ENCODE data around the gene C10orf90.

The C10orf90 gene, protein sequence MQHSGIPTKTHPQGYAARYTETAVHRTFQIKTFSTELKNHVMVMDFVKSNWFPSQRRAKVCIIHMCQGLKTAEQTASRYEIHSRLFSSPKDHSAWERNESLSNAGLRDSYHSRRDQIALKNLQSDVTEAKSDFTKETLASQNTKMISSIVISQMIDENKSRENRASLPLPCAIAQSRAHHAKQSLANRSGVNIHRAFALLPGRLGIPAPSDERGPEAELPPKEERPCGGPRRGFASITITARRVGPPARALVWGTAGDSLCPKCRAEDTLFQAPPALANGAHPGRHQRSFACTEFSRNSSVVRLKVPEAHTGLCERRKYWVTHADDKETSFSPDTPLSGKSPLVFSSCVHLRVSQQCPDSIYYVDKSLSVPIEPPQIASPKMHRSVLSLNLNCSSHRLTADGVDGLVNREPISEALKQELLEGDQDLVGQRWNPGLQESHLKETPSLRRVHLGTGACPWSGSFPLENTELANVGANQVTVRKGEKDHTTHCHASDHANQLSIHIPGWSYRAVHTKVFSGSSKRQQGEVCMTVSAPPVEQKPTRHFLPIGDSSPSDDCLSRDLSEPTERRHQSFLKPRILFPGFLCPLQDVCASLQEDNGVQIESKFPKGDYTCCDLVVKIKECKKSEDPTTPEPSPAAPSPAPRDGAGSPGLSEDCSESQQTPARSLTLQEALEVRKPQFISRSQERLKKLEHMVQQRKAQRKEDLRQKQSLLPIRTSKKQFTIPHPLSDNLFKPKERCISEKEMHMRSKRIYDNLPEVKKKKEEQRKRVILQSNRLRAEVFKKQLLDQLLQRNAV

DNA sequence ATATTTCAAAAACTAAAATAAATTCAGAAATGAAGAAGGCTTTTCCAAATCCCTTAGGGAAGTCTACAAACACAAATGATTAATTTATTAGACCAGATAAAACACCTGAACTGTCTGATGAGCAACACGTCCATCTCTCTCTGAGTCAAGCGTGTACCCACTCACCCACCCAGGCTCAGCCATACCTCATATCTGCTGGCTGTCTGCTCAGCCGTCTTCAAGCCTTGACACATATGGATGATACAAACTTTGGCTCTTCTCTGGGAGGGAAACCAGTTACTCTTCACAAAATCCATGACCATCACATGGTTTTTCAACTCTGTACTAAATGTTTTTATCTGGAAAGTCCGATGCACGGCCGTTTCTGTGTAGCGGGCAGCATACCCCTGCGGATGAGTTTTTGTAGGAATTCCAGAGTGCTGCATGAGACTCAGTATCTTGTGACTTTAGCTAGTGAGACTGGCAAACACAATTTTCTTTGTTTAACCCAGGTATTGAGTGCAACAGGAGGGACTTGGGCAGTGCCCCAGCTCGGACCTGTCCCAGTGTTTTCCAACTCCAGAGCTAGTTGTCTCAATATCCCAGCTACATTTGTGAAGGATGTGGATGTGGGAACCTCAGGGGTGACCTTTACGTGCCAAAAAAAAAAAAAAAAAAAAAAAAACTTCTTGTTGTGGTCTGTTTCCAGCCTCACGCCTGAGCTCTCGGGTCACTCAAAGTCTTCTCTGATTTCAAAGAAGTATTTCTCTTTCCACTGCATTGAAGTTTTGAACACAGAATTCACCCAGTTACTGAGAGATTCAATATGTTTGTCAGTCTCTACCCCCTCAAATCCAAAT is at the start of gene C10orf90:
Gene C10orf90 (minus strand): TSS at position 638 of the 839 bp plus-strand sequence. CDS start 213 bp downstream, at position 425.
- no peak for DNase-seq

DNA sequence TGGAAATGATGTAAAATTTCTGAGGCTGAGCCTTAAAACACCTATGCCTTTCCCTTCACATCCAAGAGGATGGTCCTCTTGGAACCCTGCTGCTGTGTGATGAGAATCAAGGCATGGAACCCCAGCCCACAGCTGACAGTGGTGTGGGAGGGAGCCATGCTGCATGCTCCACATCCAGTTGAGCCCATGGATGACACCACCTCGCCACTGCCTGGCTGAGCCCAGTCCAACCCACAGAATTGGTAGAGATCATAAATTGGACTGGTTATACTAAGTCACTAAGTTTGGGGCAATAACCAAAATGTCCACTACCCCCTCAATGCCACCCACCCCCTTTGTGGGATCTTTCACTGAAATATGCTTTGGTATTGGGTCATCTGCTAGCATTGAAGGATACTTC is 45.9 kb upstream of the C10orf90 start:
- DNase-seq = no peak

DNA sequence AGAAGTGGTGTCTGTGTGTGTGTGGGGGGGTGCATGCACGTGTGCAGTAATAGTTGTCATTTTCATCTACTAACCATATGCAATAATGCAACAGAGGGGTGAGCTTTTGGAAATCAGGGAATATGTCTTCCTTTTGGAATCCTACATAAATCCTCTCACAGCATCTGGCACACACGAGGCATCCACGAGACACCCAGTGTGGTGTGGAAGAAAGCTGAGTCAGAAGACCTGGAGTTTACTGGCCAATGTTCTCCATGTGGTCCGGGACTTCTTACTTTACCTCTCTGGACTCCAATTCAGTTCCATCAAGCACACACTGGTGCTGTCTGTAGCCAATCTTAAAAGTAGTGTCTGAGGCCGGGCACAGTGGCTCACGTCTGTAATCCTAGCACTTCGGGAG is 43.1 kb upstream of the C10orf90 start:
- DNase-seq = no peak

DNA sequence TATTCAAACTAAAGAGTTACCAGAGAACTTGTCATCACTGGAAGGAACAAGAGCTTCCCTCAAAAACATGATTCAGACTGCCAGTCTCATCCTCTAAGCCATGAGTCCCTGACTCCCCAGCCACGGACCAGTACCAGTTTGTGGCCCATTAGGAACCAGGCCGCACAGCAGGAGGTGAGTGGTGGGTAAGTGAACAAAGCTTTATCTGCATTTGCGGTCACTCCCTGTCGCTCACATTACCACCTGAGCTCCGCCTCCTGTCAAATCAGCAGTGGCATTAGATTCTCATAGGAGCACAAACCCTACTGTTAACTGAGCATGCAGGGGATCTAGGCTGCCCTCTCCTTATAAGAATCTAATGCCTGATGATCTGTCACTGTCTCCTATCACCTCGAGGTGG is 42.2 kb upstream of the C10orf90 start:
- no peak for DNase-seq

DNA sequence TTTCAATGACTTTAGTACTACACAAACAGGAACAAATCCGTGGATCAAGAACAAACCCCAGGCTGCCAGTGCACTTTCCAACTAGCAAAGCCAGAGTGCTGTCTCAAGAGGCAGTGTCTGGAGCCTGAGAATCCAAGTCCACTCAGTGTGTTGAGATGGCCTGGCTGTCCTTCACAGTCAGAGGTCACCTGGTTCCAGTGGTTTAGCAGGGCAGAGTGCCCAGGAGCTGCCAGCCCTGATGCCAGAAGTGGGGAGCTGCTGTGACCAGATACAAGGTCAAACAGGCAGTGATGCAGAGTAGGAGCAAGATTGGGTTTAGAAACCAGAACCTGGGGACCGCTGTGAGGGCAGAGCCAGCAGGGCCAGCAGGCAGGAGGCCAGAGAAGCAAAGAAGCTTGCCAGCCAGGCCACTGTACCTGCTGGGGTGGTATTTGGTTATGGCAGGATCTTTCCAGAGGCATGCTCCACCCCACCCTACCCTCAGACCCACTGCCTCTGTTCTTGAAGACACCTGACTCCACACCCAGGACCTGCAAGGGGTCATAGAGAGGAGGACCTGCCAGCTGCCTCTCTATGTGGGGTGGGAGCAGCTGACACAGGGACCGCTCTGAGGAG is 35.6 kb upstream of the C10orf90 start:
- no peak for DNase-seq

DNA sequence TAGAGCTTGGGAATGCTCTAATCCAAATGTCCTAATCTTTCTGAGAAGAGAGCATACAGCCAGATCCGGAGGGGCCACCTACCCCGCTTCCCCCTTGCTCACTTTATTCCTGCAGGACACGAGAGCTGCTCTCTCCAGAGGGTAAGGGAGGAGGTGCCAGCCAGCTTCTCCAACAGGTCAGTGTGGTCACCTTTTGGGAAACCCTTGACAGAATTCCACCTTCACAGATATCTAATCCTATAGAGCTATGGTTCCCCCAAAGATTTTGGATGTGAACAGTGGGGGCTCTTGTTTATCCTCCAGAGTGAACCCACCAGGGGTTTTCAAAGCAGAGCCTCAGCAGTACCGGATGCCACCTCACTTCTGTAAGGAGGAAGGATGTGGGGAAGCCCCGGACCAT is 34.6 kb upstream of the C10orf90 start:
- DNase-seq = no peak

DNA sequence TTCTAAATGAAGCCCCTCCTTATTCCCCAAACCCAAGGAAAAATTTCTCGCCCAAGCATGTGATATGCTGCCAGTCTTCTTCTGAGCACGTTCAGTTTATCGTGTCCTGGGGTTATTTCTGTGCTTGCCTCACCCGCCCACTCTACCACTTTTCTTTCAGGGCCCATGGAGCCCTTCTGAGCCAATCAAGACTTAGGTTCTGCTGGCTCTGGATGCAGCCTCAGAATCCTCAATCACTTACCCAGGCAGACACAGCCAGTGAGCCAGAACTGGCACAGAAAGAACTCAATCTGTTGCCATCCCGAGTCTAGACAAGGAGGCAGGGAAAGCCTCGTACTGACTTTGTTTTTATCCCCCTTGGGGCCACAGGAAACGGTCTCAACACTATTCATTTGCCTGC is 34.2 kb upstream of the C10orf90 start:
- DNase-seq = no peak

DNA sequence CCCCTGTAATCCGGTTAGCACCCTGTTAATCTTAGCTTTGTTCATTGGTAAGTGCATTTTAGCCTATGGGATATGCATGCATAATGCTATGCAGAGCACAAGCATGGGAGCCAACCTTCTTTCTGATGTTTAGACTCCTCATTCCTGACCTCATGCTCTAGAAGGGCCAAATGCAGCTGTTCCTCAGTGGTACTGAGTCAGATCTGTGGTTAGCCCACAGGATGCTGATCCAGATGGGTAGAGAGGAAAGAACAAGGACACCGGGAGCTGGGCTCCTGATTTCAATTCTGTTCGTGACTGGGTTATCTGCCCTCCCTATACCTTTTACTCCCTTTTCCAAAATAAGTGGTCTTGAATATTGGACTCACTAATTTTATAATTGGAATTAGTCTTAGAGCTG is 31.7 kb upstream of the C10orf90 start:
- no peak for DNase-seq

DNA sequence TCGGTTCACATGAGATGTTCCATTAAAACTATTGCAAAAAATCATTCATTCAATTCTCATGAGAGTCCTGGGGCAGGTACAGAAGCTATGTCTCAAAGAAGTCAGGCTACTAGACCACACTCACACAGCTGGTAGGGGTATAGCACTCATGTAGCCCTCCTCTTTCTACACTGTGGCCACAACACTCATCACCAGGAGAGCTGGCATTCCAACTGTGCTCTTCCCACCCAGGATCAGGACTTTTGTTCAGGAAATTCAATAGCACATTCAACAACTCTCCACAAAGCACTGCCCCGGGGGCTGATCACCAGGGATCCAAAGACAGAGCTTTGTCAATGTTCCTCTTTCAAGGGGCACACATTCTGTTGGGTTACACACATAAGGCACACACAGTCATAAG is 31.0 kb upstream of the C10orf90 start:
- DNase-seq = no peak

DNA sequence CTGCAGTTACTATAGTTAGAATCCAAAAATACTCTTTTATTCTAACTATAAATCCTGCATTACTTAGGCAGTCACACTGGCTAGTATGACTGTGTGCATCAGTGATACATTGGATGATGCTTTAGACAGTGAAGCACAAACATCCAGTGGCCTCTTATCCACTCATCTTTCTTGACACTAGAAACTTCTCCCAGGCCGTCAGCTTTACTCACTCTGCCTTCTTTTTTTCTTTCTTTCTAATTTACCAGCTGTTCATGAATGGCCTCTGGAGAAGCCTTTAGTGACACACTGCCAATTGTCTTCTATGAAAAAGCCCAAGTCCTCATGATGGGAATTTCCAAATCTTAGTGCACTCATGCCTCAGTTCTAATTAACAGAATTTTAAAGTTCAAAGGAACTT is 26.2 kb upstream of the C10orf90 start:
- no peak for DNase-seq

DNA sequence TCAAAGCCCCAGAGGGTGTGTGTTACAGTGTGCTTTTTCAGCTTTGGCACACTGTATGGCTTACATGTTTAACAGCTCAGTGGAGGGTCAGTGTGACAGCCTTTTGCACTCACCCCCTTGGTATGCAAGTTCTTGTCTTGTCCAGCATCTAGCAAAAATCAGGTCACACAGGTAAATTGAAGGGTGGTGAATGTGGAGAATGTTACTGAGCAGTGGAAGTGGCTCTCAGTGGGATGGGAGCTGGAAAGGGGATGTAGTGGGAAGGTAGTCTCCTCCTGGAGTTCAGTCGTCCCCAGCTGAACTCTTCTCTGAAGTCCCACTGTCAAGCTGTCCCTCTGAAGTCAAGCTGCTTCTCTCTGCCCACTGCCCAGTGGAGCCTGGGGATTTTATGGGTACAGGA is 21.0 kb upstream of the C10orf90 start:
- DNase-seq = no peak

DNA sequence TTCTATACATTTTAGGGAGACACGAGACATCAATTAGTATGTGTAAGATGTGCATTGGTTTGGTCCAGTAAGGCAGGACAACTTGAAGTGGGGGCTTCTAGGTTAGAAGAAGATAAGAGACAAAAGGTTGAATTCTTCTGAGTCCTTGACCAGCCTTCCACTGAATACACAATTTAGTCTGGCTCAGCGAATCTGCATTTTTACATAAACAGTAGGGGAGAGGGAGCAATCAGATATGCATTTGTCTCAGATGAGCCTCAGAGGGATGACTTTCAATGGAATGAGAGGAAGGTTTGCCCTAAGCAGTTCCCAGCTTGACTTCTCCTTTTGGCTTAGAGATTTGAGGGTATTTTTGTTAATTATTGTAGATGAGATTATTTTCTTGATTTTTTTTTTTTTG is 20.0 kb upstream of the C10orf90 start:
- DNase-seq = no peak

DNA sequence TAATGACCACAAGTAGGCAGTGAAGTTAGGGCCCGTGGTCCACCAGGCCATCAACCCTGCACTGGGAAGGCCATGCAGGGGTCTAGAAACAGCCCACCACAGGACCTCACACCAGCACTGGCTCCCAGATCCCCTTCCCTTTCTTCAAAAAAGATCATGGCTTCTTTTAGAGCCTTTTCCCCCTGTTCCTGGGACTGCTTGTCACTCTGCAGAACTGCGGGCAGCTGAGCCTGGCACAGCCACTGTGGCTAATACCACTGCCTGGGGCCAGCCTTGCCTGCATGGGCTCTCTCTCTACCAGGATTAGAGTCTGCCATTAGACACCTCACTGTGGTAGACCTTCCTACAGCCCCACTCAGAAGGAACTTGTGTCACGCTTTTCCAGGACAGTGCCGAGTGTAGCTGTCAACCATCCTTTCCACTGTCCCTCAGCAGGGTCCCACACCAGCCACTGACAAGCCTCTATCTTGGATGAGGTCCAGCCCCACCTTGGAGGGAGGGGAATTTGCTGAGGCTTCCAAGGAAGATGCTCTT is 19.0 kb upstream of the C10orf90 start:
- no peak for DNase-seq

DNA sequence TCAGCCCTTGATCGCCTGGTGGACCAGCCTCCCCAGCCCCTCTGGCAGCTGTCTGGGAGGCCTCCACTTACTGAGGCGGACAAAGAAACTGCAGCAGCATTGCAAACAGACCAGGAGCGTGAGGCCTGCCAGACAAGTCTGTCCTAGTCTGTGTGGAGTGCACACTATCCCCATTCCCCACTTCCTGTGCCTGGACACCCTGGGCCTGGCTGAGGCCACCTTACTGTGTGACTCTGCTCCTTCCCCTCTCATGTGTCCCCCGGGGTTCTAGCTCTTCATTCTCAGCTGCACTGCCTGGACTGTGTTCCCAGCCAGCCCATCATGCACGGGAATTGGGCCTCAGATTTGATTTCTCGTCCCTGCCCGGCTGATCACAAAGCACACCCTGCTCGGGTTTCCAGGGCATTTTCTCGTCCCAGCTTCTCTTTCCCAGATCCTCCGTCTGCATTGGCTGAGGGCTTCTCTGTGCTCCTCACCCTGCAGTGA is 16.7 kb upstream of the C10orf90 start:
- no peak for DNase-seq

DNA sequence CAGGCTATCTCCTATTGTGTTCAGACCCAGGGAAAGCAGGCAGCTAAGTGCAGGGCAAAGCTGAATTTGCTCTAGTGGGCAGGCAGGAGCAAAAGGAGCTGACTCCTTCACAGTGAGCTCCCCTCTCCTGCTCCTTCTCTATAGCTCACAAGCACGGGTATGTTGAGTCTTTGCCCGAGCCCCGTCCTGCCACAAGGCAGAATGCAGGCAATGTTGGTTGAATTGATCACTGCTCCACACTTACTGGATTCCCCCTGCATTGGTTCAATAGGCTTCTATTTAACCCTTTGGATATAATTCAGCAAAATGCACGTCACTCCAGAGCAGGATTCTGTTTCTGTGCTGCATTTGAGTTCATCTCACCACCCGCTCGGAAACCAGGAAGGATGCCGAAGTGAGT is 16.2 kb upstream of the C10orf90 start:
- no peak for DNase-seq

DNA sequence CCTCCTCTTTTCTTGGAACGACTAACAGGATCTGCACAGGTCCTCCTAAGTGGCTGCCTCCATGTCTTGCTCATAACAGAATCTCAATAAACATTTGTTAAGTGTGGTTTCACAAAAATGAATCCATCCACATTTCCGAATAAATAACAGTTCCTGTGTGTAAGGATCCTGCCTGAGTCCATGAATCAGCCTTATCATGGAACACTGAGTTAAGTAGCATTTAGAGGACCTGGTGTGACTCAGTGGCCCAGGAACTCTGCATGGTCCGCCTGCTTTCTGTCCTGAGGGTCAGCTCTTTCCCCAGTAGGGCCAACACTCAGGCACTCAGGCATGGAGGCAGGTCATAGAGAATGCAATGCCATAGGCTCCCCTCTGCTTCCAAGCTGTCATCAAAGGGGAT is 15.8 kb upstream of the C10orf90 start:
- no peak for DNase-seq

DNA sequence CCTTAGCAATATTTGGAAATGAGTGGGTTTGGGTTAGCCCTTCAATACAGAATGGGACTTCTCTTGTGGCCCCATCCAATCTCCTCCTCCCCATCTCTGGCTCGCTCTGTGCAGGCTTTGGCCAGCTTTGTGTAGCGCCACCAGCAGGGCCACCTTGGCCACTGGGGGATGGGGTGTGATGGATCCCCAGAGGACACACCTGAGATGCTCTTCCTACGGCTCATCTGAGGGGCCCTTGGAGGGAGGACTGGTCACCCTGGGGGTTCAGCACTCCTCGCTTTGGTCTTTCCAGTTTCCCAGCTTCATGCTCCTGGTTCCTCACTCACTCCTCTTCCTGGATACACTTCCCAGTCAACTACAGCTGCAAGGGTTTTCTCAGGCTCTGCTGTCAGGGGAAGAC is 15.3 kb upstream of the C10orf90 start:
- no peak for DNase-seq

DNA sequence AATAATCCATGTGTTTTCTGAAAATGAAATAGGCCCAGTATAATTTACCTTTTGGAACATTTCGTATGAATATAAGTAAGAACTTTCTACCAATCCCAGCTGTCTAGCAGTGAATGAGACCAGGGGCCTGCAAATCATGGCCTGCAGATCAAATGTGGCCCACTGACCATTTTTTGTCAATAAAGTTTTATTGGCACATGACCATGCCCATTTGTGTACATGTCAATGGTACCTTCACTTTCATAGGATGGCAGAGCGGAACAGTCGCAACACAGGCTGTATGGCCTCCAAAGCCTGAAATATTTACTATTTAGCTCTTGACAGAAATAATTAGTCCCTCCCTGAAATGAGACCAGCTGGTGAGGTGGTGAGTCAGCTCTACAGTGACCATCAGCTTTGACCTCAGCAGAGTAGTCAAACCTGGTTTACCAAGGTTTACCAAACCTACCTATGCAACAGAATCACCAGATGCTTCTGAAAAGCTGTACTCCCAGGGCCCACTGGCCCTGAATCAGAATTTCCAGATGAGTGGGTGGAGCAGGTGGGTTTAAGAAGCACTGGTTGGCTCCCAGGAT is 13.8 kb upstream of the C10orf90 start:
- DNase-seq = no peak

DNA sequence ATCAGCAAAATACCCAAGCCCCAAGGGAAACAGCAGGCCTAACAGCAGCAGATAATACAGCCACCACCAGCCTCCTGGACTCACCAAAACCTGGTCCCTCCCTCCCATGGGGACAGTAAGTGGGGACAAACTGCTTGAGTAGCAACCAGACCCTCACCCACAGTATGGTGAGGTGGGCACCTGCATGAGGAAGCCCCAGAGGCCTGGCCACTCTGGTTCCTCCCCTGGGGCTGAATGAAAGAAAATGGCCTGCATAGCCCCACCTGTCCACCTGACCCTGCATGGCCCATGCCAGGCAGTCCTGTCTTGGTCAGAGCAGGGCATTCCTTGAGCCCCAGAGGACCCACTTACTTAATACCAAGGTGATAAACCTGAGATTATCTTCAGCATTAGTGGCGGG is 13.0 kb upstream of the C10orf90 start:
- DNase-seq = no peak

DNA sequence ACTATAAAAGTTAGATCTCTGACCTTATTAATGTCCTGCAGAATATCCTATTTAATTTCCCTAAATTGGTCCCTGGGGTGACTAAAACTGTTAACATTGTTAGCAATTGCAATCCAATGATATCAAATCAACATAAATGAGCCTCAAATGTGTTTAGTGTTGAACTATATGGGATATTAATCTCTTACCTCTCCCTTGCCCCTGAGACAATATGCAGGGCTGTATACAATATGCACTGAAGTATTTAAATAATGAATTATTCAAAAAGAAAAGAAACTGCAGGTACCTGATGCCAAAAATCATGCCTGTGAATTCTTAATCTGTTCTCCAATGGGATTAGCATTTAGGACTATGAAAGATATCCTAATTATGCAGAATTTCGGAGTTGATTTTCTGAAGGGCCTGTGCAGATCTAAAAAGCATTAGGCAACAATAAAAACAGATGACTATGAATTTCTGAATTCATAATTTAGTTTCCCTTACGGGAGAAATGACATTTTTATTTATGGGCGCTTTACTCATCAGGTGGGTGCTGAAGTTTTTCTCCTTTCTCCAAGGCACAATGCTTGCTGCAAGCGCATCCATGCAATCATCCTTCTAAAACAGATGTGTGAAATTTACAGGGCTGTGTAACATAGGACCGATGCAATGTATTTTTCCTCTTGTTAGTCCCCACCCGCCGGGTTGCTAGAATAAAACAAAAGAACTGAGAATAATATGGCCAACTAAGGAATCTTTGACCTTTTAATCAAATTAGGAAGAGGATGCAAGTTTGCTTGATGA is 5.4 kb upstream of the C10orf90 start:
- no peak for DNase-seq

Measured in DMS79 treated with DMSO at 0.1 percent for 48 hours (cell line).